GM18907 (cell line): ENCODE measurements around the gene PRRT2.
"Not testable (repeated sequence)": the region's sequence is repeated elsewhere in the genome, so short reads cannot be mapped to it uniquely, and the experiment has no call there.

ENCODE experiments used
- ATAC-seq: cut with Tn5 transposase; IDR thresholded peaks from one replicate; pipeline ENCODE4 v1.9.1; 2021; ENCODE audit warnings: mild to moderate bottlenecking, moderate library complexity; ENCODE audit not compliant: unreplicated experiment

The PRRT2 gene

GRCh38 chr16:29831490-29831889 is 19.5 kb downstream of the PRRT2 start:
- ATAC-seq = no peak

DNA sequence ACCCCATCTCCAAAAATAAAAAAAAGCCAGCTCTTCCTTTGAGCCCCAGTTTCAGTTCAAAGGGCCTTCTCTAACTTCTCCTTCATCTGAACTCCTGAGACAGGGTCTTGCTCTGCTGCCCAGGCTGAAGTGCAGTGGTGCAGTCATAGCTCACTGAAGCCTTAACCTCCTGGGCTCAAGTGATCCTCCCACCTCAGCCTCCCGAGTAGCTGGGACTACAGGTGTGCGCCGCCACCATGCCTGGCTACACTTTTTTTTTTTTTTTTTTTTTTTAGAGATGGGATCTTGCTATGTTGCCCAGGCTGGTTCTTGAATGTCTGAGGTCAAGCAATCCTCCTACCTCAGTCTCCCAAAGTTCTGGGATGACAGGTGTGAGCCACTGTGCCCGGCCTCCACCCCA is 21.2 kb downstream of the PRRT2 start:
- not testable (repeated sequence) for ATAC-seq

DNA sequence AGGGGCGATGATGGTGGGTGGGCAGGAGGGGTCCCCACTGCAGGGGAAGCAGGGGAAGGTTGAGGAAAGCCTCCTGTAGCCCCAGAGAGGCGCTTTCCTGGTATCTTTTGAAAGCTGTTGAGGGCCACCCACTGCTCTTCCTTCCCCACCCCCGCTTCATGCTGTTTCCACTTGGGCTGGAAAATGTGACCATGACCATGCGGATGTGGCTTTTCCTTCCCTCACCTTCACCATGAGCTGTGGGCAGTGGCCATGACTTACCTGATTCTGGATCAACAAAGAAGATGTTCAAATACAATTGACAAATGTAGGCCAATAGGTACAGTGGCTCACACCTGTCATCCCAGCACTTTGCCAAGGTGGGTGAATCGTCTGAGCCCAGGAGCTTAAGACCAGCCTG is 22.1 kb downstream of the PRRT2 start:
- no peak for ATAC-seq

- no peak for ATAC-seq
These were observed 23.9 kb downstream of the PRRT2 start for GRCh38 chr16:29835926-29836325.

GRCh38 chr16:29836623-29837022 is 24.6 kb downstream of the PRRT2 start:
- ATAC-seq = no peak

- ATAC-seq = no peak
These were observed 25.8 kb downstream of the PRRT2 start for GRCh38 chr16:29837841-29838240.

GRCh38 chr16:29839822-29840221 is 27.8 kb downstream of the PRRT2 start:
- no peak for ATAC-seq

DNA sequence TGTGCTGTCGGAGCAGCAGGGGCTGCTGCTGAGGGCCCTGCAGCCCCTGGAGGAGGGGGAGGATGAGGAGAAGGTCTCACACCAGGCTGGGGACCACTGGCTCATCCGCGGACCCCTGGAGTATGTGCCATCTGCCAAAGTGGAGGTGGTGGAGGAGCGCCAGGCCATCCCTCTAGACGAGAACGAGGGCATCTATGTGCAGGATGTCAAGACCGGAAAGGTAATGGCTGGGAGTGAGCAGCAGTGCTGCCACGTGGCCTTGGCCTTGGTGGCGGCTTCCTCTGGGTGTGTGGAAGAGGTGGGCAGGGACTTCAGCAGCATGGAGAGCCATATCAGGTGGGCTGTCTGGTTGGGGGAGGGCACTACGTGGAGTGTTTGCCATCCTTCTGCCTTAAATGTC is 28.2 kb downstream of the PRRT2 start:
- no peak for ATAC-seq

DNA sequence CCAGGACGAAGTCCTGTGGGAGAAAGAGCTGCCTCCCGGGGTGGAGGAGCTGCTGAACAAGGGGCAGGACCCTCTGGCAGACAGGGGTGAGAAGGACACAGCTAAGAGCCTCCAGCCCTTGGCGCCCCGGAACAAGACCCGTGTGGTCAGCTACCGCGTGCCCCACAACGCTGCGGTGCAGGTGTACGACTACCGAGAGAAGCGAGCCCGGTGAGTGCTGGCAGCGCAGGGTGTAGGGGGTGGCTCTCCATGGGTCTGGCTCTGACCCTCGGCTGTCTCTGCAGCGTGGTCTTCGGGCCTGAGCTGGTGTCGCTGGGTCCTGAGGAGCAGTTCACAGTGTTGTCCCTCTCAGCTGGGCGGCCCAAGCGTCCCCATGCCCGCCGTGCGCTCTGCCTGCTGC is 29.6 kb downstream of the PRRT2 start:
- ATAC-seq = no peak

GRCh38 chr16:29842732-29843346 is 30.8 kb downstream of the PRRT2 start:
- no peak for ATAC-seq

DNA sequence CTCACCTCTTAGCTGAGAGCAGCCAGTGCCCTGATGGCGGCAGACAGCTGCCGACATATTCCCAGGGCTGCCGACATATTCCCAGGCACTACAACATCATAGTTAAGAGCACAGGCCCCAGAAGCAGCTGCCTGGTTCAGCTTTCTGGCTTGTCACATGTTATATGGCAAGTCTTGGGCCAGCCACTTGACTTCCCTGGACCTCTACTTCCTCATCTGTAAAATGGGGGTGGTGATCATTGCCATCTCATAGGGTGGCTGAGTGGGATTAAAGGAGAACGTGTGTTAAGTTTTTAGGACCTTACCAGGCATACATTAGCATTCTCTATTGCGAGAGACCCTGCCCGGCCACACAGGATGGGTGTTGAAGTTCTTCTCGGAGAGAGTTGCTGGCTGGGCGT is 31.9 kb downstream of the PRRT2 start:
- ATAC-seq = no peak

DNA sequence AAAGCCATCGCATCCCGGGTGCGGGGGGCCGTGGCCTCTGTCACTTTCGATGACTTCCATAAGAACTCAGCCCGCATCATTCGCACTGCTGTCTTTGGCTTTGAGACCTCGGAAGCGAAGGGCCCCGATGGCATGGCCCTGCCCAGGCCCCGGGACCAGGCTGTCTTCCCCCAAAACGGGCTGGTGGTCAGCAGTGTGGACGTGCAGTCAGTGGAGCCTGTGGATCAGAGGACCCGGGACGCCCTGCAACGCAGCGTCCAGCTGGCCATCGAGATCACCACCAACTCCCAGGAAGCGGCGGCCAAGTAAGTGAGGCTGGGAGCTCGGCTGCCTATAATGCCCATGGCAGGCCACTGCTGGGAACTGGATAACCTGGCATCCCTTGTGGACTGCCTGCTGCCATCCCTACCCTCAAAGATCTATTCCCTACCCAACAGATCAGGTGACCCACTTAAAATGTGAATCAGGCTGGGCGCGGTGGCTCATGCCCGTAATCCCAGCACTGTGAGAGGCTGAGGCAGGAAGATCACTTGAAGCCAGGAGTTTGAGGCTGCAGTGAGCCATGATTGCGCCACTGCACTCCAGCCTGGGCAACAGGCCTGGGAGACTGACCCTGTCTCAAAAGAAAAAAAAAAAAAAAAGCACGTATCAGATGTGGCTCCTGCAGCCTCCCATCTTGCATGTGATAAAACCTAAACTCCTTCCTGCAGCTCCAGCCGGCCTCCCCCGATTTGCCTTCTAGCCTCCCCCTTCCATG is 32.8 kb downstream of the PRRT2 start:
- ATAC-seq = no peak

GRCh38 chr16:29845656-29846055 is 33.7 kb downstream of the PRRT2 start:
- no peak for ATAC-seq

- no peak for ATAC-seq
These were observed 36.7 kb downstream of the PRRT2 start for GRCh38 chr16:29848420-29849297.

DNA sequence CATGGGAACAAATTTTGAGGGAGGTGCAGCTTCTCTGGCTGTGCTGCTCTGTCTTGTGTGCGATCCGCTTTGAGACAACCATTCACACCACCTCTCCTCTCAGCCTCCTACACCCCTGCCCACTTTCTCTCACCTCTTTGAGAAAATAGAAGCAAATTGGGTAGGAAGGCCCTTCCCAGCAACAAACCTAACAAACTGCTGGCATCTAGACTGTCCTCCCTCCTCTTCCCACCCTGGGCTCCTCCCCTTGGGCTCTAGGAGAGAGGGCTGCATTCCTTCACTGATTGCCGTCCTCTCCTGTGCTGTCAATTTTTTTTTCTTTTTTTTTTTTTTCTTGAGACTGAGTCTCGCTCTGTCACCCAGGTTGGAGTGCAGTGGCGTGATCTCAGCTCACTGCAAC is 37.5 kb downstream of the PRRT2 start:
- ATAC-seq = no peak

GRCh38 chr16:29850998-29851397 is 39.0 kb downstream of the PRRT2 start:
- ATAC-seq = no peak

DNA sequence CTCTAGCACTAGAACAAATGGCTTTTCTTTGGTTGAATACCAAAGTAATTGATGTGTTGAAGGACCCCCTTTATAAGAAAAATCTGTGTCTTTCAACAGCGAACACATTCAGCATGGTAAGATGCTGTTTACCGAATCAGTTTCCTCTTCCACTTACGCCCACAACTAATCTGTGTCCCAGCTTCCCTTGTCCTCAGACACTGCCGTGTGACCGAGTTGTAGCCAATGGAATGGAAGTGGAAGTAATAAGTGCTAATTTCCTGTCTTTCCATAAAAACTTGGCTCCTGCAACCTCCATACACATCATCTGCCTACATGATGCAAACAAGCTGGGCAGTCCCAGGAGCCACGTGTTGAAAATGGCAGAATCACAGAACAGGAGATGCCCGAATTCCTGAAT is 40.7 kb downstream of the PRRT2 start:
- no peak for ATAC-seq

DNA sequence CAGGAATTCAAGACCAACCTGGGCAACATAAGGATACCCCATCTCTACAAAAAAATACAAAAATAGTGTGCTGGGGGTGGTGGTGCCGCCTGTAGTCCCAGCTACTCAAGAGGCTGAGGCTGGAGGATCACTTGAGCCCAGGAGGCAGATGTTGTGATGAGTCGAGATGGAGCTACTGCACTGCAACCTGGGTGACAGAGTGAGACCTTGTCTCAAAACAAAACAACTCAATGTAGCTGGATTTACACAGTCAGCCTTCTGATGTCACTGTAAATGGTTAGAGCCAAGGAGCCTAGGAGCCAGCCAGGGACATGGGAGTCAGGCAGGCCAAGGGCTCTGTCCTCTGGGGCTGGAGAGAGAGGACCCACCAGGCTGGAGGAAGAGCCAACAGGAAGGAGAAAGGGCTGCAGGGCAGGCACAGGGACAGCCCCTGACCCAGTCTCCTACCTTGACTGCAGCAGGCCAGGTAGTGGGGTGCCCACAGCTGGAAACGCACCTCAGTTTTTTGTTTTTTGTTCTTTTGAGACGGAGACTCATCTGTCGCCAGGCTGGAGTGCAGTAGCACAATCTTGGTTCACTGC is 42.6 kb downstream of the PRRT2 start:
- ATAC-seq = no peak

DNA sequence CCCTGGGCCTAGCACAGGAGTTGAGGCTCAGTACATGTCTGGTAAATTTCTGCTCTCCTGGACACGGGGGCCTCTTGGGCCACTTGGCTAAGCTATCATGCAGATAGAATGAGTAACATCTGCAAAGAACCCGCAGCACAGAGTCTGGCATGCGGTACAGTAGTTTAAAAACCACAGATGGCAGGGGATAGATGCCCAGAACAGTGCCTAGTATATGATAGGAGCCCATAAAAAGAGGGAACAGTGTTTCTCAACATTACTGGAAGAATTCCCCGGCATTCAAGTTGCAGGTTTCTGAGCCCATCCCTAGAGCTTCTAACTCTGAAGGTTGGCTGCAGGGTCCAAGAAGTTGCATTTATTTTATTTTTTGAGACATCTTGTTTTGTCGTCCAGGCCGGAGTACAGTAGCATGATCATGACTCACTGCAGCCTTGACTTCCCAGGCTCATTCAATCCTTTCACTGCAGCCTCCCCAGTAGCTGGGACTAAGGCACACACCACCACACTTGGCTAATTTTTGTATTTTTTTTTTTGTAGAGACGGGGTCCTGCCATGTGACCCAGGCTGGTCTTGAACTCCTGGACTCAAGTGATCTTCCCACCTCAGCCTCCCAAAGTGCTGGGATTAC is 45.3 kb downstream of the PRRT2 start:
- ATAC-seq = no peak

GRCh38 chr16:29858149-29858849 is 46.3 kb downstream of the PRRT2 start:
- no peak for ATAC-seq
